HTERT RPE-1 (cell line): ENCODE measurements around the gene SLC4A2.

ENCODE experiments used
- in situ Hi-C: fragments of 300-500 bp; cut with MboI; formaldehyde crosslinking; loops from 4 replicates; pipeline ENCODE4 v1.14.3; 2020; ENCODE audit warnings: low sequenced_read_pairs

The SLC4A2 gene

GRCh38 chr7:151089893-151090730 is 30.7 kb downstream of the SLC4A2 start:
- in situ Hi-C loops, result no loop called here

- in situ Hi-C loops, result no loop called here
Observed at GRCh38 chr7:151091003-151091402, 31.6 kb downstream of the SLC4A2 start.

GRCh38 chr7:151091431-151091830 is 32.0 kb downstream of the SLC4A2 start:
- in situ Hi-C loops, result no loop called here

- in situ Hi-C loops, result no loop called here
Observed at GRCh38 chr7:151091988-151092387, 32.6 kb downstream of the SLC4A2 start.

DNA sequence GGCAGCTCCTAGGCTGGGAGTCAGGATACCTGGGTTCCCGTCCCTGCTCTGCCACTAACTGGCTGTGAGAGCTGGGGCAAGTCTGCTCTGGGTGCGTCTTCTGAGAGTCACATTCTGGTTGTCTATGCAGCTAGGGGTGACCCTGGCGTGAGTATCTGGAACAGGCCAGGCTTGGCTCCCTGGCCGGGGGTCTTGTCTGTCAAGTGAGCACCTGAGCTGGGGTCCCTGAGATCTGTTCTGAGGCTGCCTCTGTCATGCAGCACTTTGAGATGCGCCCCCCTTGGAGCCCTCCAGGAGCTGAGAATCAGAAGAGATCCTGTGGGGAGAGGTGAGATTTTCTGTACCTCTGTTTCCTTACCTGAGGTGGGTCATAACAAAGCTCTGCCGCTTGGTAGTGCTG is 34.4 kb downstream of the SLC4A2 start:
- in situ Hi-C loops, result no loop called here

DNA sequence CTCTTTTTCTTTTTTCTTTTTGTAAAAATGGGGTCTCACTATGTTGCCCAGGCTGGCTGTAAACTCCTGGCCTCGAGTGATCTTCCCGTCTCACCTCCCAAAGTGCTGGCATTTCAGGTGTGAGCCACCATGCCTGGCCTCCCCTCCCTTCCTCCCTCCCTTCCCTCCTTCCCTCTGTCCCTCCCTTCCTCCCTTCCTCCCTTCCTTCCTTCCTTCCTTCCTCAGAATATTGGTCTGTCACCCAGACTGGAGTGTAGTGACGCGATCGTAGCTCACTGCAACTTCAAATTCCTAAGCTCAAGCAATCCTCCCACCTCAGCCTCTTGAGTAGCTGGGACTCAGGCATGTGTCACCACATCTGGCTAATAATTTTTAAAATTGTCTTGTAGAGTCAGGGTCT is 35.3 kb downstream of the SLC4A2 start:
- in situ Hi-C loops, result no loop called here

DNA sequence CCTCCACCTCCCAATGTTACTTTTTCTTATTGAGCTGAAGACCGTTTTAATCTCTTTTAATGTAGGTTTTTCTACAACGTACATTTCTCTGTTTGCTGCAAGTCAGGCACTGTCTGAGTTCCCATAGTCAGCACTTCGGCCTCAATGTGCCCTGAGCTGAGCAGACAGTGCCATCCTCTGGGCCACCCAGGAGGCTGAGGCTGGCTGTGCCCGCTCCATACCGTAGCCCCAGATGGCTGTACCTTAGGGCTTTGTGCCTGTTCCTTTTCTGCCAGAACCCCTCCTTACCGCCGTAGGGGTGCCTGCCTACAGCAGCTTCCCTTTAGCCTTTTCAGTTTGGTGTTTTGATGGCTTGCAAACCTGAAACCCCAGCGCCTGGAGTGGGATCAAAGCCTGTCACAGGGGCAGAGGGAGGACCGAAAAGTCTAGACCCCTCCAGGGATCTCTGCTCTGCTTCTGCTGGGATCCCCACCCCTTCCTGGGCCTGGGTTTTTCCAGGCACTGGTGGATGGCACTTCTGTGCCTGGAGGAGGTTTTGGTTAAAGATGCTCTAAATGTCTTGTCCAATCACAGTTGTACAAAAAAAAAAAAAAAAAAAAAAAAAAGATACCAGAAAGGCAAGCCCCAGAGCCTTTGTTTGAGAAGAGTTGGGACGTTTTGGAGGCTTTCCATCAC is 35.9 kb downstream of the SLC4A2 start:
- in situ Hi-C loops, result no loop called here

DNA sequence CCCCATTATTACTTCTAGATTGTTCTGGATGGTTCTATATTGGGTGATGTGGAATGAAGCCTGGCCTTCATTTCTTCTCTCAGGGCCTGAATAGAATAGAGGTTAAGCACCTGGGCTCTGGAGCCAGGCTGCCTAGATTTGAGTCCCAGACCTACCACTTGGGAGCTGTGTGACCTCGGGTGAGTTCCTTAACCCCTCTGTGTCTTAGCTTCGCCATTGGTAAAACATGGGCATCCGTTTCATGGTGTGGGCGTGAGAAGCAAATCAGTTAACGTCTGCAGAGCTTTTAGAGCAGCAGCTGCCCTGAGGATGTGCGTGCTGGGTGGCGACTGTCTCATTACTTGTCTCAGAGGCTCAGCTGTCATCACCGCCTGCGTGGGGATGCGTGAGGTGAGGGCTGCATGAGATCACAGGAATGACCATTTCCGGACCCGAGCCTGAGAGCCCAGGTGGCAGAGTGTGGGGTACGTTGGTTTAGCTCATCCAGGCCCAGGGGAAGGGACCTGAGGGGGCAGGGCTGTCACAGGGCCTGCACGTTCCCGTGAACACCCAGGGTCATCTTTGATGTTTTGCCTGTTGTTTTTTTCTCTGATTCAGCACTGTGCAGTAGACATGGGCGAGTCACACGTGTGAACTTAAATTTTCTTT is 36.6 kb downstream of the SLC4A2 start:
- in situ Hi-C loops, result no loop called here

DNA sequence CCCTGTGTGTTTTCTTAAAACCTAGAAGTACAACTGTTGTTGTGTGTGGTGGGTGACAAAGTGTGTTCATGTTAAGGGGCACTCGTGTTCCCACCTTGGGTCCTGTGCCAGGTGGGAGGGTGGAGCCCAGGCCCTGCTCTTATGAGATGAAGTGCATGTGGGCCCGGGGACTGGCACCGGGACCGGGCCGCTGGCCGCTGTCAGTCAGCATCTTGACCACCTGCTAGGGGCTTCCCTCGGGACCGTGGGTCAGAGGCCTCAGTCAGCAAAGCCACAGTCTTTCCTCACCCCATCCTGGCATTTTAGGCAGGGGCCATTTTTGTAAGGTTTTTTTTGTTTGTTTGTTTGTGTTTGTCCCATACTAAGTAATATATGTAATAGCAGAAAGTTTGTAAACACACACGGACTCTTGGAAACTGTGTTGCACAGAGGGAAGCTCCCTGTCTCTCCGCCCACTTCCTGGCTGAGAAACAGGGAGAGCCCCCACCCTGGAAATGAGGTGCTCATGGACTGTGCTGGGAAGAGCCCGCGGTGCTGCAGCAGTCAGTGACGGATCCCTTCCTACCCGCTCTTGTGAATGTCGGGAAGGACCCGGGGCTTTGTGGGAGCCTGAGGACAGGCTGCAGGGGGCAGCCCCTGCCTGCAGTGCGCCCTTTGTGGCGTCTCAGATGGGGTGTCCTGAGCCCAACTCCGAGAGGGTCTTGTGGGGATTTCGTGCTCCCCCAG is 40.3 kb downstream of the SLC4A2 start:
- in situ Hi-C loops, result no loop called here

- in situ Hi-C loops, result no loop called here
Observed at GRCh38 chr7:151100921-151101320, 41.5 kb downstream of the SLC4A2 start.

GRCh38 chr7:151101621-151102396 is 42.4 kb downstream of the SLC4A2 start:
- in situ Hi-C loops, result no loop called here

GRCh38 chr7:151102991-151103390 is 43.6 kb downstream of the SLC4A2 start:
- in situ Hi-C loops, result no loop called here

- in situ Hi-C loops, result no loop called here
Observed at GRCh38 chr7:151103973-151104372, 44.6 kb downstream of the SLC4A2 start.

- in situ Hi-C loops, result no loop called here
Observed at GRCh38 chr7:151104411-151105235, 45.2 kb downstream of the SLC4A2 start.

DNA sequence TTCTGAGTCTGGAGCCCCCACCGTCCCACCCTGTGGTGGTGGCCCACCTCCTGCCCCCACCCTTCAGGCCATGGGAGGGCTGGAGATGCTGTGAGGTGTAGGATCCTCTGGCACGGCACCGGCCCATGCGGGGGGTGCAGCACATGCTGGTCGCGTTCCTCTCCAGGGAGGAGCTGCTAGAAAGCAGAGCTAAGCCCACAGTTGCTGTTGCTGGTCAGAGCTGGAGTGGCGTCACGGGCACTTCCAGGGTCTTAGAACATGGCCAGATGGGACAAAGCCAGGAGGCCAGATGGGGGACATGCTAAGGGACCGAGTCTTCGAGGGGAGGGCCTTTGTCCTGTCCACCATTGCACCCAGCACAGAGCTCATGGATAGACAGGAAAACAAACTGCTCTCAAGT is 48.5 kb downstream of the SLC4A2 start:
- in situ Hi-C loops, result no loop called here

DNA sequence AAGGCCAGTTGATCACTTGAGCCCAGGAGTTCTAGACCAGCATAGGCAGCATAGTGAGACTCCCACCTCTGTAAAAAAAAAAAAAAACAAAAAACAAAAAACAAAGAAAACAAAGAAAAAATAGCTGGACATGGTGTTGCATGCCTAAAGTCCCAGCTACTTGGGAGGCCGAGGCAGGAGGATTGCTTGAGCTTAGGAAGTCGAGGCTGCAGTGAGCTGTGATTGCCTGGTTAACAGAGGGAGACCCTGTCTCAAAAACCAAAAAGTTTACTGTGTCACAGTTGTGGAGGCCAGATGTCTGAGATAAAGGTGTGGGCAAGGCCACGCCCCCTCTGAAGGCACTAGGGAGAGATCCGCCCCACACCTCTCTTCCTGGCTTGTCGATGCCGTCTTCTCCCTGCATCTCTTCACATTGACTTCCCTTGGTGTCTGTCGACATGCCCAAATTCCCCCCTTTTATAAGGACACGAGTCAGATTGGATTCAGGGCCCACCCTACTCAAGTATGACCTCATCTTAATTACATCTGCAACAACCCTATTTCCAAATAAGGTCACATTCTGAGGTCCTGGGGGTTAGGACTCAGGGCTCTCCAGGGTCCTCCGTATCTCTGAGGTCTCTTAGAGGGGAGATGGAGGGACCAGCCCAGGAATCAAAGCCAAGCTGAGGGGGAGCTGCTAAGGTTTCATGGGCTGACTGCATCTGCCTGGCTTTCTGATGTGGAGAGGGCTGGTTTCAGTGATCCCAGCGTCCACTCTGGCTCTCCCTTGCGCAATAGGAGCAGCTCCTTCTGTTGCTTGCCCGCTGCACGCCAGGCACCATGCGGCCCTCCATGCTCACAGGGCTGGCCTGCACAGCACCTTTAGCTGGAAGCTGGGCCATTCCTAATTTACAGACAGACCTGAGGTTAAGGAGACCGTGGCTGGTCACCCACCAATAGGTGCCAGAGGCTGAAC is 50.0 kb downstream of the SLC4A2 start:
- in situ Hi-C loops, result no loop called here

DNA sequence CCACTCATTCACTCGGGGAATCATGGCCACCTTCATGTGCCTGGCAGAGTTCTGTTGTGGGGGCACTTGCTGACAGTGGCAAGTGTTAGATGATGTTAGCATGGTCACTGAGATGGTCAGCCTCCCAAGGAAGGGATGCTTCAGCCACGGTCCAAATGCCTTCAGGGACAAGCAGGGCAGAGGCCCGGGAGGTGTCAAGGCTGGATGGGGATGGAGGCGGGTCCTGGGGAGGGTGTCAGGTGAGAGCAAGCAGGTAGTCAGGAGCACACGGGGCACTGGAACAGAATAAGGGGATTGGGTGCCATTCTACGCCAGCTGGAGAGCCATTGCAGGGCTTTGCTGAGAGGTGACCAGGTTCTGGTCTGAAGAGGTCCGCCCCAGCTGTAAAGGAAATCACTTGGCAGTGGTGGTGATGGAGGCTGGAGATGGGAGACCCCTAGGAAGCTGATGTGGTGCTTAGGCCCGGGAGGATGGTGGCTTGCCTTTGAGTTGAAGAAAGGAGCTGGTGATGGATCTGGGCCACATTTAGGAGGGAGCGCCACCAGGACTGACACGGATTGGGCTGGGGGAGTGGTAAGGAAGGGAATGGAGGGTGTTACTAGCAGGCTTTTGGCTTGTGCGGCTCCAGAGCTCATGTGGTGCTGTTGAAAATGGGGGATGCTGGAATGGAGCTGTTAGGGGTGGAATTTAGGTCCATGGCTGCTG is 51.0 kb downstream of the SLC4A2 start:
- in situ Hi-C loops, result no loop called here
